Fibroblast of gingiva (primary cell): ENCODE data around the gene ANKMY1.
"Not testable (repeated sequence)": the region's sequence is repeated elsewhere in the genome, so short reads cannot be mapped to it uniquely, and the experiment has no call there.

Source experiments
- DNase-seq: peaks from one replicate; pipeline ENCODE4 v3.0.0-alpha.2; 2011; ENCODE audit warnings: low read depth

Gene ANKMY1

DNA sequence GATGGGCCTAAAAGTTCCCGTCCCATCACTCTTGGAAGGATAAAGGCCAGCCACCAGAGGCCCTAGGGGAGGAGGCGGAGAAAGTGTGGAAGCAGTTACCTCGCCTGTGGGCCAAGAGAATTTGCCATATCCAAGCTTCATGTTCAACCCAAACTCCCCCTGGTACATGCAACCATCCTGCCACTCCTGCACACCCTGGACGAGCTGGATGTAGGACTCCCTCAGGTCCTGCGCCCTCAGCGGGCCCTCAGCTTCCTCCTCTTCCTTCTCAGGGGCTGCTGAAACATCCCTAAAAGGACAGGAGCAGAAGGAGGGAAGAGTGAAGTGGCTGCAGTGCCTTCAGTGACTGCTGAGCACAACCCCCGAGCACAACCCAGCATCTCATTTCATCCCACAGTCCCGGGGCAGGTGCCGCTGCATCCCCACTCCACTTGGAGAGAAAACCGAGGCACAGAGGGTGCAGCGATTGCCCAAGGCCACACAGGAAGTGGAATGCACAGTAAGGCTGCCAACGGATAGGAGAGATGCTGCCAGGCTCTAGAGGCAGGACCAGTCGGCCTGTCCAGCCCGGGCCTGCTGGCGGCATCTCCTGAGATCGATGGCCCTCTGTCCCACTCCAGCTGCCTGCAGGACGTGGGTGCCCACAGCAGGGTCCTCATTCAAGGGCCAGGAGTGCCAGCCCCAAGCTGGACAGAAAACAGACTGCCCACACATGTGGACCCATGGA is 2.9 kb downstream of the ANKMY1 start:
- DNase-seq = no peak

DNA sequence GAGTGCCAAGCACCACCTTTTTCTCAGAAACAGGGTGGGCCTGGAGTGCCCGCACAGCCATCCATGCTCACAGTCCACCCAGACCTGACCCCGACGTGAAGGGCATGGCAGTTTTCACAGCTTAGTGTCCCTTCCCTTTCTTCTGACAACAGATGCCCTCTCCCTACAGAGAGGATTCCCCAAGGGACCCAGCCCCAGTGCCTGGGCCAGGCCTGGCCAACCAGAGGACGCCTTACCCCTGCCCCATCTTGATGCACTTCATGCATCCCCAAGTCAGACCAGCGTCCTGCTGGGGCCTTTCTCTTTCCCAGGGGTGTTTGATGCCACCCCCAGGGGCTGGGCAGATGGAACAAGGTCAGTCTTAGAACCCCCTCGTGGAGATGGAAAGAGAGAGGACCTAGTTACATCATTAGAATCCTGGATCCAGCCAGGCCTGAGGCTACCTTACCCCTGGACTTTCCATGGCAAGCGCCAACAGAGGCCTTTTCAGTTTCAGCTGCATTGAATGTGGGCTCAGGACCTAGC is 3.8 kb downstream of the ANKMY1 start:
- no peak for DNase-seq

GRCh38 chr2:240551811-240552210 is 6.0 kb downstream of the ANKMY1 start:
- DNase-seq = no peak

DNA sequence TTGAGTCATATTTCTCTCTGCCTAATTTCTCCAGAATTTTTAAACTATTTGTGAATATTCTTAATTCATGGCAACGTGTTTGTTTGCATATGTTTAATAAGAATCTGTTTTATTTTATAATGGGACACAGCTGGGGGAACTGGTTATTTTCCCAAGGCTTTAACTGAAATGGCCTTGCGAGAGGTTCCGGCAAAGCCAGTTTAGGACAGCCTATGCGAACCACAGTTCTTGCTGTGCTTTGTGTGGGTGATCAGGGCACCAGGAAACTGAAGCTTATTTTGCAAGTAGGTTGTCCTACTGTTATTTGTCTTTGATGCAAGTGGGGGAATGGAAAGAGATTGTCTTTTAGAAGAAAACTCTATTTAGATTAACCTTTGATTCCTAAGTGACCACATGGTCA is 6.5 kb downstream of the ANKMY1 start:
- DNase-seq = no peak

GRCh38 chr2:240539906-240540305 is 17.9 kb downstream of the ANKMY1 start:
- no peak for DNase-seq

GRCh38 chr2:240539101-240539500 is 18.7 kb downstream of the ANKMY1 start:
- not testable (repeated sequence) for DNase-seq

- DNase-seq = no peak
Observed at GRCh38 chr2:240538031-240538780, 19.6 kb downstream of the ANKMY1 start.

GRCh38 chr2:240532031-240532775 is 25.6 kb downstream of the ANKMY1 start:
- DNase-seq = no peak

DNA sequence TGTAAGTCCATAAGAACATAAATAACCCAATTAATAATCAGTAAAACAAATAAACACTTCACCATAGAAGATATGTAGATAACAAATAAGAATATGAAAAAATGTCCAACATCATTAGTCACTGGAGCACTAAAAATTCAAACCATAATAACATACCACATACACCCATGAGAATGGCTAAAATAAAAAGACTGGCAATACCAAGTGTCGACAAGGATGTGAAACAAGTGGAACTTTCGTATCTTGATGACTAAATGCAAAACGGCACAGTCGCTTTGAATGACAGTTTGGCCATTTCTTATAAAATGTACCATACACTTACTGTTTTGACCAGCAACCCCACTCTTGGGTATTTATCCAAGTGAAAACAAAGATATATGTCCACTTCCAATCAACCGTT is 26.8 kb downstream of the ANKMY1 start:
- no peak for DNase-seq

GRCh38 chr2:240530181-240530580 is 27.6 kb downstream of the ANKMY1 start:
- no peak for DNase-seq

- no peak for DNase-seq
Observed at GRCh38 chr2:240529344-240529999, 28.3 kb downstream of the ANKMY1 start.

DNA sequence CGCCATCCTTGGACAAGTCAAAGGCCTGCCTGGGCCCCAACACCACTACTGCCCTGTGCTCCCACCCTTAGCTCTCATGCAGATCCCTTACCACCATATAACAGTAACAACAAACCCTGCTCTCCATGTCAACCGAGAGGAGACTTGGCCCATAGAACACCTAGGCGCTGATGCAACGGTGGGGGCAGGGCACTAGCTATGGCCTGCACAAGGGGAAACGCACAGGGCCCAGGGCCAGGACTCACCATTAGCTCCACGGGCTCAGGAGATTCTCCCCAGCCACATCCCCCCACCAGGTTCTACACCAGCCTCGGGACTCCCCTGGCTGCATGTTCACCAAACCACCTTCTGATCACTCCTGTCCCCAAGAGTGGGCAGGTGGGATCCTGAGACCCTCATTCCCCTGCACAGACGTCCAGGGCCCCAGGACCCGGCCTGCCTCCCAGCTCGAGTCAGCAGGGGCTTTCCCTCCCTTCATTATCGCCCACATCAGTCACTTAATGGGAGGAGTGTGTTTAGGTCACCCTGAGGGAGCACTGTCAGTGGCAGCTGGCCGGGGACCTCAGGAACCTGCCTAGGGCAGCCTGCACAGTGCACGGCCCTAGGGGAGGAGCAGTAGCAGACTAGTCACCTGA is 29.3 kb downstream of the ANKMY1 start:
- DNase-seq = no peak

DNA sequence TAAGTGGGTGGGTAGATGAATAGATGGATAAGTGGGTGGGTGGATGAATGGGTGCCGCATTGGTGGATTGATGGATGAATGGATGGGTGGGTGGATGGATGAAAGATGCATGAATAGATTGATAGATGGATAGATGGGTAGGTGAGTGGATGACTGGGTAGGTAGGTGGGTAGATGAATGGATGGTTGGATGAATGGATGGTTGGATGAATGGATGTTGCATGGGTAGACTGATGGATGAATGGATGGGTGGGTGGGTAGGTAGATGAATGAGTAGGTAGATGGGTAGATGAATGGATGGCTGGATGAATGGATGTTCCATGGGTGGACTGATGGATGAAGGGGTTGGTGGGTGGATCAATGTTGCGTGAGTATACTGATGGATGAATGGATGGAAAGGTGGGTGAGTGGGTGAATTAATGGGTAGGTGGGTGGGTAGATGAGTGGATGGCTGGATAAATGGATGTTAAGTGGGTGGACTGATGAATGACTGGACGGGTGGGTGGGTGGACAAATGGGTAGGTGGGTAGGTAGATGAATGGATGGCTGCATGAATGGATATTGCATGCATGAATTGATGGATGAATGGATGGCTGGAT is 30.5 kb downstream of the ANKMY1 start:
- no peak for DNase-seq

- DNase-seq = no peak
Observed at GRCh38 chr2:240526521-240526920, 31.3 kb downstream of the ANKMY1 start.

DNA sequence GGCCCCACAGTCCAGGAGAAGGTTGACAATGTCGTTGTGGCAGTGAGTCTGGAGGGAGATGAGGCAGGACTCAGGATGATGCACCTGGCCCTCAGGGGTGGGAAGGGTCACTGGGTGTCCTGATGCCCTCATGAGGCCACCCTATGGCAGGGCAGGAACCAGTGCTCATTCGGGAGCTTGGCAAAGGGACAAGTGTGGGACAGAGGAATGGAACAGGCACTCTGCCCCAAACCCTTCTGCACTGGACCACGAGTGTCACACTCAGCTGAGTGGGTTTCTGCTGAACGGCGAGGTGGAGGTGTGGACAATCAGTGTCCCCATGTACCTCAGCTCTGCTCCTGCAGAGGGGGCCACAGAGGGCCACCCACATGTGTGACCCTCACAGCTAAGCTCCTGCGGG is 32.0 kb downstream of the ANKMY1 start:
- no peak for DNase-seq

GRCh38 chr2:240524963-240525718 is 32.6 kb downstream of the ANKMY1 start:
- DNase-seq = no peak

DNA sequence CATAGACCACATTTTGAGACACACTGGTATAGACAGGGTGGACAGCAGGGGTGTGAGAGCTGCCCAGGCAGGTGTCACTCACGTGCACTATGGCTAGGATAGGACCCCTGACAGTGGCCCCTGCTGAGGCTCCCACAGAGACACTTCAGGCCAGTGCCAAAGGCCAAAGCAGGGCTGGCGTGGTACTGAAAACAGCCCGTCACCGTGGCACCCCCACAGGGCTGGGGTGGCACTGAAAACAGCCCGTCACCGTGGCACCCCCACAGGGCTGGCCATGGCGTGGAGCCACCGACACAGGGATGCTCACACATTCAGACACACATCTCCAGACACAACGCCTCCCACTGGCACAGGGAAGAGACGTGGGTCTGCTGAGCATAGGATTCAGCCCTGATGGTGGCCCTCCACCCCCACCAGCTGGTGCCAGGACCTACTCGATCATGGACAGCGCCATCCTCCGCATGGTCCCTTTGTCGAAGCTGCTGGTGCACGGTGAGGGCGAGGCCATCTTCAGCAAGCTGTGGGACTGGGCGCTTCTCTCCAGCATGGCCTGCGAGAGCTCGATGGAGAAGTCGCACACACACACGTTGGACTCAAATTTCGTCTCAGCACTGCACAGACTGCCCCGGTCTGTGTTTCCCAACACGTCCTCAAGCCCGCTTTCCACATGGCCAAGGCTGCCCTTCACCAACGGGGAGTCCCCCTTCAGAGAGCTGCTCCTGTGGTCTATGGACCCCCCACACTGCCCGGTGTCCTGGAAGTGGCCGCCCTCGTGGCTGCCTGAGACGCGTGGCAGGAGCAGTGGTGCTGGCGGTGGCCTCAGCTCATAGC is 34.1 kb downstream of the ANKMY1 start:
- no peak for DNase-seq

- no peak for DNase-seq
Observed at GRCh38 chr2:240522406-240522805, 35.4 kb downstream of the ANKMY1 start.

DNA sequence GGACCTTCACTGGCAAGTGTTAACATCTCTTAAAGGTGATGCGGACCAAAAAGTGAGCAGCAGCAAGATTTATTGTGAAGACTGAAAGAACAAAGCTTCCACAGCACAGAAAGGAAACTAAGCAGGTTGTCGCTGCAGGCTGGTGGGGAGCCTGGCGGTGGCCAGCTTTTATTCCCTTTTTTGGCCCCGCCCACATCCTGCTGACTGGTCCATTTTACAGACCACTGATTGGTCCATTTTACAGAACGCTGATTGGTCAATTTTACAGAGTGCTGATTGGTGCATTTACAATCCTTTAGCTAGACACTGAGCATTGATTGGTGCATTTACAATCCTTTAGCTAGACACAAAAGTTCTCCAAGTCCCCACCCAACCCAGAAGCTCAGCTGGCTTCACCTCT is 35.9 kb downstream of the ANKMY1 start:
- DNase-seq = not testable (repeated sequence)

GRCh38 chr2:240520974-240521350 is 36.8 kb downstream of the ANKMY1 start:
- DNase-seq = no peak
